NCI-H2107 treated with DMSO at 0.1 percent for 48 hours (cell line): ENCODE measurements around the gene HEYL.

Experiments
- DNase-seq: peaks from one replicate; lab custom pipeline; 2025; ENCODE audit not compliant: unreplicated experiment; lab: John Stamatoyannopoulos, UW

The HEYL gene

GRCh38 chr1:39642796-39643195 lies 3.4 kb upstream of the HEYL start:
- DNase-seq: no peak

GRCh38 chr1:39640861-39641260 lies 1.4 kb upstream of the HEYL start:
- no peak for DNase-seq

DNA sequence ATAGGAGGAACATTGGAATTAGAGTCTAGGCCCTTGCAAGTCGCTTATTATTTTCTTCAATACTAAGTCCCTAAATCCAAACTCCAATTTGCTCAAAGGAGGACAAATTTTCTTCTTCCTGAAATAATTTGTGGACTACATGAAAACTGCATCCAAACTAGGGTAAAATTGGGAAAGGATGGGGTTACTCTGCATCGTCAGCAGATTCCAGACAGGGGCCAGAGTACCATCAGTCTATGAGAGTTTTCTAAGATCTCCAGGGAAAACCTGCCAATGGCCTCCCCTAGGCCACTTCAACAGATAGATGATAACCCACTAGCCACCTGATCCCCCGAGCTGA lies 508 bp downstream of the HEYL start:
- no peak for DNase-seq

GRCh38 chr1:39637361-39637760 lies 2.1 kb downstream of the HEYL start:
- DNase-seq: no peak

GRCh38 chr1:39635871-39636210 lies 3.6 kb downstream of the HEYL start:
- DNase-seq: no peak

- no peak for DNase-seq
These were observed 4.1 kb downstream of the HEYL start for GRCh38 chr1:39635205-39635870.

DNA sequence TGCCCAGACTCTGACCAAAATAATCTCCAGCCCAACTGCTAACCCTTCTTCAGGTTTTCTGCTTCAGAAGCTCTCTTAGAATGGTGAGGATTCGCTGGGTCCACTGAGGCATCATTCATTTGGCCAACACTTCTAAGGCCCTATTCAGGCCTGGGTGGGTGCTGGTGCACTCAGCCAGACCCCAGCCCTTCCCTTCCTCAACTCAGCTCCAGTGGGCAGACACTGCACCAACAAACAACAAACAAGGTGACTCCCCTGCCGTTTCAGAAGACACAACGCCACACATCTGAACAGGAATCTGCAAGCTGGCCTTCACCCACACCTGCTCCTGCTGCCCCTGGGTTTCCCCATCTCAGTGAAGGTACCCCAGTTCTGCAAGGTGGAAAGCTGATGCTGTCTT lies 6.0 kb downstream of the HEYL start:
- DNase-seq: no peak

DNA sequence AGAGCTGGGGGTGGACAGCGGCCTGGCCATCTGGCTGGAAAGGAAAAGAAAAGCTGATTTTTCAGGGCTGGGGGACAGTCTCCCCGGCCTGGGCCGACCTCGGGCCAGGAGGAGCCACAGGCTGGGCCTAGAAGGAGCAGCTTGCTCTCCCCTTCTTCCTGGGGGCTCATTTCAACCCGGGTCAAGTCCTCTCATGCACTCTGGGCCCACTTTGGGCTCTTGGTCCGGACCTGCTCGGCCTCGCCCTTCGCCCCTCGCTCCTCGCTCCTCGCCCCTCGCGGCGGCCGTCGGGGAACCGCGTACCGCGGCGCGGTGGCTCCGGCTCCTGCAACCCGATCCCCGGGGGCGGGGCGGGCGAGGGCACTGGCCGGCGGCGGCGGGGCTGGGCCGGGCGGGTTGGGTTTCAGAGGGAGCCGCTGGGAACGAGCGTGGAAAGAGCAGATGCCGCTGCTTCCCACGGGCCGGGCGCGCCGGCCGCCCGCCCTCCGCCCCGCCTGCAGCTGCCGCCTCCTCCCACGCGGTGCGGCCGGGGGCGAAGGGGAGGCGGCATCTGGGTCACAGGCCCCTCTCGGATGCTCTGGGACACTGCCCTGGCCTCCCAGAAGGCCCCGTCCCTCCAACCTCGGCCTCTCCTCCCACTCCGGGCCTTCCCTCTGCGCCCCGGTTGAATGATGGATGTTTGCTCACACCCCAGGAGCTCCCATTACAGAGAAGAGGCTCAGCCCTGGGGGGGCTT lies 6.6 kb downstream of the HEYL start:
- peak; percentile 100 for DNase-seq

- DNase-seq: no peak
These were observed 7.1 kb downstream of the HEYL start for GRCh38 chr1:39632323-39632681.

DNA sequence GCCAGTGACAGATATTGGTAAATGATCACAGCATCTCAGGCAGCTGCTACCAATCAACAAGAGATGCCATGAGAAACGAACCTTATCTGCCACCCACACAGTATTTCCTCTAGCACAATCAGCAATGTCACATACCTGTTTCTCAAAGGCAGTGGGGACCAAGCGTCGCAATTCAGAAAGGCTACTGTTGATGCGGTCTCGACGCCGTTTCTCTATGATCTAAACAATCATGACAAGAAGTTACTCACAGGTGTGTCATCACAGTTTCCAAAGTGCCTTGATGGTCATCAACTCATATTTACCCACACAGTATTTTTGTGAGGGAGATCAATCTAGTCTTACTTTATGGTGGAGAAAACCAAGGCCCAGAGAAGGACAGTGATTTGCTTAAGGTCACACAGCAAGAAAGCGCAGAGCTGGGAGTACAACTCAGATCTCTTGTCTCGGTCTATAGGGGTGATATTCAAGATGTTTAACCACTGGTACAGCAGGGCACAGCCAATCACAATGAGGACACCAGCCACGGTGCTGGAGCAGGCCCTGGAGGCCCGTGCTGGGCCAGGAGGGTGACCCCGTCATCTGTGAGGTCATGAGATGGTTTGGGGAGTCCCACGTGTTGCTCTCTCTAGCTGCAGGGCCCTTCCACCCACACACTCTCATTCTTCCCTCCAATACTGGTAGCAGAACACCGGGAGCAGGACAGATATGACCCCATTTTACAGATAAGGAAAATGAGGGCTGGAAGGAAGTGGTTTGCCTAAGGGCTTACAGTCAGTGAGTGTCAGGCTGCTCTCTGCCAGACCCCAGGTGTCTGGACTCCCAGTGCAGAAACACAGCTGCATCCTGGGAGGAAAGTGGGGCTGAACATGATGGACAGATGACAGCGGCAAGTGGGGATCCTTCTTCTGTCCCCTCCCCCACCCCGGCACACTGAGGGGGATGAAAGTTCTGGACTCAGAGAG lies 7.8 kb downstream of the HEYL start:
- DNase-seq: no peak

- no peak for DNase-seq
These were observed 10.6 kb downstream of the HEYL start for GRCh38 chr1:39628807-39629350.

- DNase-seq: no peak
These were observed 12.8 kb downstream of the HEYL start for GRCh38 chr1:39626646-39627045.

DNA sequence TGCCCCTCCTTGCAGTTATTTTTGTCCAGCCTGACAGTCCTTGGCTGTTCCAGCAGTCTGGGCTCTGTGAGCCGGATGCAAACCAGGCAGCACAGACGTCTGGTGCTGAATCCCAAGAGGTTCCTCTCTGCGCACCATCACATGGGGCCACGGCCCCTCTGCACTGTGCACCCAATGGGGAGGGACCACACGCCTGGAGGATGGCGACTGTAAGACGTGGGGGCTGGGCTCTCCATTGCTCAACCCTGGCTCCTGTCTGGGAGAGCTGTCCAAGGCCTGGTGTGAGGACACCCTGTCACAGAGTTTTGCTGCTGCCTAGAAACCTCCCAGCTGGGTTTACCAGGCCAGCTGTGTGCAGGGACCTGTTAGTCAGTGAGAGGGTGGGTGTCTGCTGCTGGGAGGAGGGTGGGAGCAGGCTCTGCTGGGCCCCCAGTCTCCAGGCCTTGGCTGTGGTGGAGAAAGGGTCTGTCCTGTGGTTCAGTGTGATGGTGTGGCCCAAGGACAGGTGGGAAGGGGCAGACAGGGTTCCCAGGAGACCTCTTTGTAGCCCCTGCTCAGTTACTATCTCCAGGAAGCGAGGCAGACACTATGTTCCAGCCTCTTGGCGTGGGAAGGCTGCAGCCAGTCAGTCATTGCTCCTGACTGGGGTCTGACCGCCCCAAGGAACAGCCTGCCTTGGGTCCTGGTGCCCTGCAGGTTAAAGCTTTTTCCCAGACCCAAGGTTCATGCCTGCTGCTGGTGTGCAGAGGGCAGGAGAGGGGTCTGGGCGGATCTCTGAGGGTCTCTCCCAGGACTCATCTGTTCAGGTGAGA lies 13.8 kb downstream of the HEYL start:
- DNase-seq: no peak

DNA sequence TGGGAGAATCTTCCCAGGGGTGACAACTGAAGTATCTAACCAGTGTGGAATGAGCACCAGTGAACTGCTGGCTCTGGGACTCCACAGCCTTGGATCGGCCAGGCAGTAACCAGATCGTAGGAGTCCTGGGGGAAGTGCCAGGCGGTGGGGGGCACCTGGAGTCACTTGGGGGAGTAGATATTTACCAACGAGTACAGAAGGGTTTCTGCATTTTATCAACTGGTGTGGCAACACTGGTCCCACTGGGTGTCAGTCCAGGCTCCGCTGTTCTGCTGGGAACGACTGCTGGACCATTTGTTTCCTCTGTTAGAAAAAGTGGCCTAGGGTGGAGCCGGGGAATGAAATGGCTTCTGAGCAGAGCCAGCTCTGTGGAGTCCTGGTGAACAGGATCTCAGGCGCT lies 14.4 kb downstream of the HEYL start:
- DNase-seq: no peak

DNA sequence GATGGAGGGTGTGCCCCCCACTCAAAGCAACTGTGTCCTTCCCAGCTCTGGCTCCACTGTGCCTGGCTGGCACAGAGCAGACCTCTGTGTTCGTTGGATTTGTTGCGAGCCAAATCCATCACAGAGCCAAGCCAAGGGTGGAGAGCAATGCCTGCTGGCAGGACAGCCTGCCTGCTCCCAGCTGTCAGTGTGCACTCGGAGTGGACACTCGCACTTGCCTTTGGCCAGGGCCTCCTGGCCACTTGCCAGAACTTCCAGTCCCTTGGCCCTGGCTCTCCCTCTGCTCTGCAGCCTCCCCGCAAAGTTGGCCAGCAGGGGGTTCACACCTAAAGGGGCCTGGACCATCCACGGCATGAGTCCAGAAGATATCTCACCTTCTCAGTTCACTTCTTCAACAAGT lies 16.4 kb downstream of the HEYL start:
- DNase-seq: no peak

DNA sequence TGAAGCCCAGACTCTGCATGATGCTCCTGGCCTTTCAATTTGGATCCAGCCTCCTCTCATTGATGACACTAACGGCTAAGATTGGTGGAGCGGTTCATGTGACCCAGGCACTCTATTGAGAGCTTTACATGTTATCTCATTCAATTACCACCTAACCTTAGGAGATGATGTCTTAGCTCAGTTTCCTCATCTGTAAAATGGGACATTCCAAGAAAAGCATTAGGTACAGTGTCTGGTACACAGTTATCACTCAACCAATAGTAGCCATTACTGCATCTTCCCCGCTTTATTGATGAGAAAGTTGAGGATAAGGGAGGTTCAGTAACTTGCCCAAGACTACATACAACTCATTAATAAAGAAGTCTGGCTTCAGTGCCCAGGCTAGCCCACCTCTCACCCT lies 17.0 kb downstream of the HEYL start:
- no peak for DNase-seq

GRCh38 chr1:39620659-39621165 lies 18.7 kb downstream of the HEYL start:
- no peak for DNase-seq

DNA sequence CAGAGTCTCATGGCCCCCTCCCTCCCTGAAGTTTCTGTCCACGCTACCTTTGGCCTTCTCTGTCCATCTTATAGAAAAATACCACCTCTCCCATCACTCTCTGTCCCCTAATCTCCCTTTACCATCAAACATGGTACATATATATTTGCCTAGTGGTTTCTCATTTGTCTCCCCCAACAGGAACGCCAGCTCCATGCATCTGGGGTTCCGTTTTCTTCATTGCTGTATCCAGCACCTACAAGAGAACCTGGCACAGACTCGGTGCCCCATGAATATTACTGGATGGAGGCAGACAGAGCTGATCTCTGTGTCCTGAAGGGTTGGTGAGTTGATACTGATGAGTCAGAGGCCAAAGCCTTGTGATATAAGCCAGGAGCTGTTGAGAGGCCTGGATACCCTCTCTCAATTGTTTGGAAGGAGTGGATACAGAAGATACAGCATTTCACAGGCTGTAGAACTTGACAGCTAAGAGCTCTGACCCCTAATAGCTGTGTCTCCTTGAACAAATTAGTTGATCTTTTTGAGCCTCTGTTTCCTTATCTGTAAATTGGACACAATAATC lies 21.9 kb downstream of the HEYL start:
- no peak for DNase-seq

DNA sequence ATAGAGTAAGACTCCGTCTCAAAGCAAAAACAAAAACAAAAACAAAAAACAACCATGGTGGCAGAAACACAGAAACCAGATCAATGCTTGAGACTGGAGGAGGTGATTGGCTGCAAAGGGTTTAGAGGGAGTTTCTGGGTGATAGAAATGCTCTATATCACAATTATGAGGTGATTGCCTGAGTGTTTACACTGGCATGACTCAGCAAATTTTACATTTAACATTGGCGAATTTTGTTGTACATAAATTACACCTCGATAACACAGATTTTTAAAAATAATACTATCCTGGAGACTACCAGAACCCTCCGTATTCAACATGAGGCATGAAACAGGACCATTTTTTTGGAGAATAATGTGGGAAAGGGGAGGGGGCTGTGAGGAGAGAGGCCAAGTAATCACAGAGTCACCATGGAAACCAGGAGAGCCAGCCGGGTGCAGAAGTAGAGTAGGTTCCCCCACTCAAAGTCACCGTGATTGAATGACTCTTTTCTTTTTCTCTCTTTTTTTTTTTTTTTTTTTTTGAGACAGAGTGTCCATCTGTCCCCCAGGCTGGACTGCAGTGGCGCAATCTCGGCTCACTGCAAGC lies 24.3 kb downstream of the HEYL start:
- no peak for DNase-seq

- no peak for DNase-seq
These were observed 25.0 kb downstream of the HEYL start for GRCh38 chr1:39614488-39614887.
